ENCODE measurements around the gene NTM. TPM values are rescaled to one million over a fixed set of nuclear protein-coding genes. Genes with fewer than 3 reads are reported as not detected.

Gene NTM
- polyA plus RNA-seq, 1 donor (not counting 4 experiments of a cell fraction or from before 2014, with no cell fraction given) = 47.9 TPM

GRCh38 chr11:131966667-131967066, 596.3 kb downstream of the NTM start:
- dilution Hi-C loops (cut with MboI; ENCODE audit: extremely low pct_ligation_motif_present, low sequenced_read_pairs) = no loop called here
- no peak for TF ChIP-seq EZH2 (IDR thresholded peaks at IDR 0.05; ENCODE audit: low read length)
- TF ChIP-seq CTCF (optimal IDR thresholded peaks at IDR 0.05 in 1 of 3, IDR thresholded peaks at IDR 0.05 in 1 of 3, conservative IDR thresholded peaks at IDR 0.05 in 1 of 3; ENCODE audit: extremely low read depth in 1 of 3, insufficient read depth in 2 of 3, low read length in 3 of 3) = no peak
- DNase-seq (ENCODE audit: low read depth, low spot score) (no peak), FAIRE-seq (no peak)
- H3K9ac ChIP-seq (ENCODE audit: control insufficient read depth, extremely low read depth, insufficient read depth, low read length) = no peak overlapping the region
- H3K4me3 ChIP-seq (ENCODE audit: control insufficient read depth in 2 of 3, extremely low read depth in 1 of 3, insufficient read depth in 2 of 3, low read depth in 1 of 3, low read length in 3 of 3) = no peak overlapping the region
- no peaks in the 10 kb centered on the region for H3K4me1 ChIP-seq (ENCODE audit: control insufficient read depth, extremely low read depth, insufficient read depth, low read length)
- H3K36me3 ChIP-seq (ENCODE audit: control insufficient read depth in 2 of 2, extremely low read depth in 1 of 2, insufficient read depth in 2 of 2, low read length in 2 of 2) = peaks cover 0 to 4% of the 10 kb centered on the region in 2 experiments
- H3K4me2 ChIP-seq (ENCODE audit: control insufficient read depth, extremely low read depth, insufficient read depth, low read depth, low read length) = no peak overlapping the region
- no peaks in the 10 kb centered on the region for H3K79me2 ChIP-seq (ENCODE audit: control insufficient read depth, insufficient read depth, low read length)
- no peak overlapping the region for H2AFZ ChIP-seq (ENCODE audit: control insufficient read depth, low read length)
- H3K27me3 ChIP-seq (ENCODE audit: control insufficient read depth, extremely low read depth, insufficient read depth, low read length) = no peaks in the 10 kb centered on the region
- no peak overlapping the region for H3K27ac ChIP-seq (ENCODE audit: control insufficient read depth, insufficient read depth, low read length)
- no peaks in the 10 kb centered on the region for H4K20me1 ChIP-seq (ENCODE audit: control insufficient read depth, extremely low read depth, insufficient read depth, low read length)
- no peaks in the 10 kb centered on the region for H3K9me1 ChIP-seq (ENCODE audit: control insufficient read depth, extremely low read depth, insufficient read depth, low read length)
- H3K9me3 ChIP-seq (ENCODE audit: control insufficient read depth, low read depth, low read length) = no peaks in the 10 kb centered on the region

- Histone ChIP-seq H3K79me2 (ENCODE audit: control insufficient read depth, insufficient read depth, low read length) (no peaks in the 10 kb centered on the region), H2AFZ (ENCODE audit: control insufficient read depth, low read length) (no peak overlapping the region), H3K9ac (ENCODE audit: control insufficient read depth, extremely low read depth, insufficient read depth, low read length) (no peak overlapping the region), H3K4me1 (ENCODE audit: control insufficient read depth, extremely low read depth, insufficient read depth, low read length) (no peaks in the 10 kb centered on the region), H3K27me3 (ENCODE audit: control insufficient read depth, extremely low read depth, insufficient read depth, low read length) (no peaks in the 10 kb centered on the region), H3K27ac (ENCODE audit: control insufficient read depth, insufficient read depth, low read length) (no peak overlapping the region), H3K9me1 (ENCODE audit: control insufficient read depth, extremely low read depth, insufficient read depth, low read length) (no peaks in the 10 kb centered on the region), H3K4me3 (ENCODE audit: control insufficient read depth in 2 of 3, extremely low read depth in 1 of 3, insufficient read depth in 2 of 3, low read depth in 1 of 3, low read length in 3 of 3) (no peak overlapping the region), H4K20me1 (ENCODE audit: control insufficient read depth, extremely low read depth, insufficient read depth, low read length) (no peaks in the 10 kb centered on the region), H3K4me2 (ENCODE audit: control insufficient read depth, extremely low read depth, insufficient read depth, low read depth, low read length) (no peak overlapping the region), H3K9me3 (ENCODE audit: control insufficient read depth, low read depth, low read length) (no peaks in the 10 kb centered on the region), H3K36me3 (ENCODE audit: control insufficient read depth in 2 of 2, extremely low read depth in 1 of 2, insufficient read depth in 2 of 2, low read length in 2 of 2) (peaks cover 0 to 4% of the 10 kb centered on the region in 2 experiments)
- TF ChIP-seq EZH2 (IDR thresholded peaks at IDR 0.05; ENCODE audit: low read length) = no peak
- TF ChIP-seq CTCF (optimal IDR thresholded peaks at IDR 0.05 in 1 of 3, IDR thresholded peaks at IDR 0.05 in 1 of 3, conservative IDR thresholded peaks at IDR 0.05 in 1 of 3; ENCODE audit: extremely low read depth in 1 of 3, insufficient read depth in 2 of 3, low read length in 3 of 3) = no peak
- dilution Hi-C loops (cut with MboI; ENCODE audit: extremely low pct_ligation_motif_present, low sequenced_read_pairs) = no loop called here
- FAIRE-seq (no peak), DNase-seq (ENCODE audit: low read depth, low spot score) (no peak)
Measured at GRCh38 chr11:131969261-131969660, 598.8 kb downstream of the NTM start.
